Endothelial cell of umbilical vein (primary cell): ENCODE data around the gene GPR137B. TPM values are rescaled to one million over a fixed set of nuclear protein-coding genes. Genes with fewer than 3 reads are reported as not detected.
"Not testable (repeated sequence)": the region's sequence is repeated elsewhere in the genome, so short reads cannot be mapped to it uniquely, and the experiment has no call there.

Experiments
- BruUV-seq: library from RNA; stranded (reverse); fragments of 400-500 nt; replicated peaks from 2 replicates; lab custom pipeline; 2021; lab: Mats Ljungman, UMichigan
- CTCF ChIA-PET: fragments of 300-600, 350-600 bp; sonication (Branson Sonifier 250); formaldehyde crosslinking; loops from one replicate; lab custom pipeline; 2021; ENCODE audit warnings: antibody characterized with exemption, inconsistent platforms; lab: Charles Lee
- POLR2A ChIA-PET: fragments of 300-600, 350-600 bp; sonication (Branson Sonifier 250); formaldehyde crosslinking; loops from one replicate; lab custom pipeline; 2021; ENCODE audit warnings: antibody characterized with exemption, inconsistent platforms; lab: Charles Lee
- DNase-seq: peaks from one replicate; pipeline ENCODE4 v3.0.0-alpha.2; 2011; ENCODE audit warnings: low read depth, low spot score
- FAIRE-seq: peaks from 2 replicates; lab custom pipeline; 2011; peaks lifted over from hg19 to GRCh38; lab: Jason Lieb, UNC
- H2AFZ ChIP-seq: 2 replicates; pipeline ENCODE4 v1.6.0; 2012; ENCODE audit warnings: low read depth, low read length, control low read depth, inconsistent platforms
- H3K27ac ChIP-seq: 2 replicates; pipeline ENCODE4 v1.5.1; 2011; ENCODE audit warnings: low read depth, mild to moderate bottlenecking, control low read depth, low read length, moderate library complexity; ENCODE audit not compliant: insufficient read depth
- H3K27me3 ChIP-seq, 2 experiments: 2 replicates each; pipeline versions ENCODE4 v1.6.0 to v1.6.1; 2011; ENCODE audit warnings: low read length in 2 of 2, mixed read lengths in 1 of 2; ENCODE audit not compliant: control insufficient read depth in 2 of 2, insufficient read depth in 2 of 2
- H3K36me3 ChIP-seq, 2 experiments: 2 replicates in 1 of 2; 3 replicates in 1 of 2; pipeline ENCODE4 v1.5.1; 2011; ENCODE audit warnings: low read length in 2 of 2, mild to moderate bottlenecking in 1 of 2, moderate library complexity in 1 of 2; ENCODE audit not compliant: control insufficient read depth in 2 of 2, insufficient read depth in 2 of 2; ENCODE audit errors: extremely low read depth in 1 of 2
- H3K4me1 ChIP-seq: 3 replicates; pipeline ENCODE4 v1.5.1; 2011; ENCODE audit warnings: mild to moderate bottlenecking, low read length; ENCODE audit not compliant: control insufficient read depth, insufficient read depth; ENCODE audit errors: extremely low read depth
- H3K4me2 ChIP-seq: 2 replicates; pipeline ENCODE4 v1.6.1; 2011; ENCODE audit warnings: low read length, control low read depth, mixed read lengths; ENCODE audit not compliant: insufficient read depth
- H3K4me3 ChIP-seq, 3 experiments: fragments of 200-600 bp in 1 of 3; sonication (generic), shearing (Covaris generic) in 1 of 3; replicated peaks in 1 of 3; 2 replicates each; pipeline ENCODE4 v1.5.1; 2011 to 2016; ENCODE audit warnings: control low read depth in 3 of 3, low read length in 3 of 3, mild to moderate bottlenecking in 2 of 3, inconsistent platforms in 1 of 3, low read depth in 1 of 3, moderate library complexity in 1 of 3; ENCODE audit not compliant: insufficient read depth in 1 of 3
- H3K79me2 ChIP-seq: 2 replicates; pipeline ENCODE4 v1.6.0; 2012; ENCODE audit warnings: low read length, inconsistent platforms; ENCODE audit not compliant: control insufficient read depth, insufficient read depth
- H3K9ac ChIP-seq: replicated peaks from 2 replicates; pipeline ENCODE3; 2011; ENCODE audit warnings: low read length, control low read depth; ENCODE audit not compliant: insufficient read depth; ENCODE audit errors: extremely low read depth
- H3K9me1 ChIP-seq: replicated peaks from 3 replicates; pipeline ENCODE4 v1.6.0; 2011; ENCODE audit warnings: mild to moderate bottlenecking, low read length; ENCODE audit not compliant: control insufficient read depth, insufficient read depth; ENCODE audit errors: extremely low read depth
- H3K9me3 ChIP-seq: replicated peaks from 2 replicates; pipeline ENCODE4 v1.5.1; 2012; ENCODE audit warnings: low read length, inconsistent platforms; ENCODE audit not compliant: control insufficient read depth, insufficient read depth
- H4K20me1 ChIP-seq: replicated peaks from 2 replicates; pipeline ENCODE3; 2011; ENCODE audit warnings: mild to moderate bottlenecking, low read length; ENCODE audit not compliant: control insufficient read depth, insufficient read depth; ENCODE audit errors: extremely low read depth
- EZH2 ChIP-seq: IDR thresholded peaks from 2 replicates; pipeline ENCODE4 v1.6.1; 2012; ENCODE audit warnings: borderline replicate concordance, low read depth, mild to moderate bottlenecking, moderate library complexity, low read length, inconsistent platforms; ENCODE audit not compliant: severe bottlenecking
- FOS ChIP-seq: IDR thresholded peaks from 2 replicates; pipeline ENCODE4 v1.6.1; 2011; ENCODE audit warnings: mild to moderate bottlenecking, low read length, moderate library complexity, borderline replicate concordance; ENCODE audit not compliant: insufficient read depth
- GATA2 ChIP-seq: IDR thresholded peaks from 2 replicates; pipeline ENCODE4 v1.7.0; 2011; ENCODE audit warnings: low read depth, mild to moderate bottlenecking, moderate library complexity, mixed read lengths, low read length; ENCODE audit not compliant: insufficient read length, insufficient read depth
- MYC ChIP-seq: IDR thresholded peaks from one replicate; pipeline ENCODE4 v1.6.1; 2011; ENCODE audit warnings: mild to moderate bottlenecking, low read depth, low read length
- POLR2A ChIP-seq: IDR thresholded peaks from 2 replicates; pipeline ENCODE4 v1.6.1; 2012; ENCODE audit warnings: low read depth, mild to moderate bottlenecking, control low read depth, low read length
- POLR2AphosphoS5 ChIP-seq: IDR thresholded peaks from 2 replicates; pipeline ENCODE4 v1.6.1; 2012; ENCODE audit warnings: low read depth, mild to moderate bottlenecking, control low read depth, low read length, moderate library complexity; ENCODE audit not compliant: insufficient read depth
- dilution Hi-C: fragments of 300-500 bp; cut with MboI; formaldehyde crosslinking; loops from one replicate; pipeline ENCODE4 v1.15.0; 2019; ENCODE audit warnings: low sequenced_read_pairs; ENCODE audit not compliant: extremely low pct_ligation_motif_present
- intact Hi-C: fragments of 100-400 bp; cut with micrococcal nuclease; formaldehyde crosslinking; loops from one replicate; pipeline ENCODE4 v1.10.0; 2022
- polyA plus RNA-seq, 4 experiments: library from polyadenylated mRNA; depleted of rRNA in 3 of 4; stranded (reverse) in 3 of 4; unstranded in 1 of 4; fragments of >200 nt; gene quantifications; 2 replicates each; pipeline versions ENCODE4 v1.2.1 to v1.2.3, GENCODE V29; 2011 to 2012; ENCODE audit warnings: missing spikeins in 1 of 4
- total RNA-seq: library from RNA; stranded (reverse); gene quantifications from 2 replicates; pipeline ENCODE4 v1.2.3, GENCODE V29; 2021
- TF ChIP-seq, protein P1 (sequence below), 2 donors: IDR thresholded peaks; 1 replicate in 1 of 2; 2 replicates in 1 of 2; pipeline ENCODE4 v1.5.1; 2011; ENCODE audit warnings: low read length in 2 of 2, mild to moderate bottlenecking in 2 of 2, moderate library complexity in 2 of 2, control low read depth in 1 of 2, inconsistent platforms in 1 of 2, low read depth in 1 of 2; ENCODE audit not compliant: insufficient read depth in 1 of 2; ENCODE audit errors: extremely low read depth in 1 of 2
- TF ChIP-seq, protein P2 (sequence below): IDR thresholded peaks from 2 replicates; pipeline ENCODE4 v1.6.1; 2011; ENCODE audit not compliant: insufficient read depth, insufficient read length

Gene GPR137B
- total and polyA plus RNA-seq, 2 donors (not counting 3 experiments of a cell fraction or from before 2014, with no cell fraction given): 7.8 to 11.9 TPM

DNA sequence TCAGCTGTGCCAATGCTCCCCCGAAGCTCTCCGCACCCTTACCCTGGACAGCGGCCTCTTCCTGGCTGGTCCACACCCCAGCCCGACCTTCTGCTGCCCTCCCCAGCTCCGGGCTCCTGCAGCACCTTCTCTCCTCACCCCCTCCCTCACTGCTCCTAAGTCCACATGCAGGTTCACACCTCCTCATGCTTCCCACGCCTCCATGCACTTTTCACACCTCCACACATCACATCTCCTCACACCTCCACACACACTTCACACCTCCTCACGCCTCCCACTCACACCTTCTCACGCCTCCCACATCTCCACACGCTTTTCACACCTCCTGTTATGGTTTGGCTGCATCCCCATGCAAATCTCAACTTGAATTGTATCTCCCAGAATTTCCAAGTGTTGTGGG is 18.9 kb downstream of the GPR137B start:
- H3K4me1 ChIP-seq: no peaks in the 10 kb centered on the region
- DNase-seq (no peak), FAIRE-seq (no peak)
- no TSS peak for BruUV-seq
- TF ChIP-seq POLR2AphosphoS5: no peak
- no peak for TF ChIP-seq POLR2A
- TF ChIP-seq, protein P1, sequence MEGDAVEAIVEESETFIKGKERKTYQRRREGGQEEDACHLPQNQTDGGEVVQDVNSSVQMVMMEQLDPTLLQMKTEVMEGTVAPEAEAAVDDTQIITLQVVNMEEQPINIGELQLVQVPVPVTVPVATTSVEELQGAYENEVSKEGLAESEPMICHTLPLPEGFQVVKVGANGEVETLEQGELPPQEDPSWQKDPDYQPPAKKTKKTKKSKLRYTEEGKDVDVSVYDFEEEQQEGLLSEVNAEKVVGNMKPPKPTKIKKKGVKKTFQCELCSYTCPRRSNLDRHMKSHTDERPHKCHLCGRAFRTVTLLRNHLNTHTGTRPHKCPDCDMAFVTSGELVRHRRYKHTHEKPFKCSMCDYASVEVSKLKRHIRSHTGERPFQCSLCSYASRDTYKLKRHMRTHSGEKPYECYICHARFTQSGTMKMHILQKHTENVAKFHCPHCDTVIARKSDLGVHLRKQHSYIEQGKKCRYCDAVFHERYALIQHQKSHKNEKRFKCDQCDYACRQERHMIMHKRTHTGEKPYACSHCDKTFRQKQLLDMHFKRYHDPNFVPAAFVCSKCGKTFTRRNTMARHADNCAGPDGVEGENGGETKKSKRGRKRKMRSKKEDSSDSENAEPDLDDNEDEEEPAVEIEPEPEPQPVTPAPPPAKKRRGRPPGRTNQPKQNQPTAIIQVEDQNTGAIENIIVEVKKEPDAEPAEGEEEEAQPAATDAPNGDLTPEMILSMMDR (IDR thresholded peaks at IDR 0.05; ENCODE audit: extremely low read depth in 1 of 2, insufficient read depth in 1 of 2, low read depth in 1 of 2, low read length in 2 of 2): no peak
- no peak for TF ChIP-seq MYC
- TF ChIP-seq GATA2: no peak
- TF ChIP-seq FOS: no peak
- TF ChIP-seq, protein P2, sequence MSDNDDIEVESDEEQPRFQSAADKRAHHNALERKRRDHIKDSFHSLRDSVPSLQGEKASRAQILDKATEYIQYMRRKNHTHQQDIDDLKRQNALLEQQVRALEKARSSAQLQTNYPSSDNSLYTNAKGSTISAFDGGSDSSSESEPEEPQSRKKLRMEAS: no peak
- TF ChIP-seq EZH2: no peak
- ChIA-PET CTCF (no interaction called here), POLR2A (no interaction called here)
- H3K79me2 ChIP-seq: no peaks in the 10 kb centered on the region
- no peak overlapping the region for H3K4me3 ChIP-seq
- no peaks in the 10 kb centered on the region for H3K9me3 ChIP-seq
- no peak overlapping the region for H3K27ac ChIP-seq
- H4K20me1 ChIP-seq: no peaks in the 10 kb centered on the region
- intact Hi-C loops (no loop called here), dilution Hi-C loops (no loop called here)
- H3K9me1 ChIP-seq: no peaks in the 10 kb centered on the region
- no peak overlapping the region for H3K4me2 ChIP-seq
- H3K9ac ChIP-seq: no peak overlapping the region
- no peaks in the 10 kb centered on the region for H3K27me3 ChIP-seq
- H2AFZ ChIP-seq: no peak overlapping the region
- H3K36me3 ChIP-seq: no peaks in the 10 kb centered on the region

DNA sequence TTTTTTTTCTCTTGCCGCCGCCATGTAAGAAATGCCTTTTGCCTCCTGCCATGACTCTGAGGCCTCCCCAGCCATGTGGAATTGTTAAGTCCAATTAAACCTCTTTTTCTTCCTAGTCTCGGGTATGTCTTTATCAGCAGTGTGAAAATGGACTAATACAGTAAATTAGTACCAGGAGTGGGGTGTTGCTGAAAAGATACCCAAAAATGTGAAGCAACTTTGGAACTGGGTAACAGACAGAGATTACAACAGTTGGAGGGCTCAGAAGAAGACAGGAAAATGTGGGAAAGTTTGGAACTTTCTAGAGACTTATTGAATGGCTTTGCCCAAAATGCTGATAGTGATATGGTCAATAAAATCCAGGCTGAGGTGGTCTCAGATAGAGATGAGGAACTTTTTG is 19.4 kb downstream of the GPR137B start:
- intact Hi-C loops, H2AFZ ChIP-seq, H3K27me3 ChIP-seq, H3K27ac ChIP-seq, H3K4me1 ChIP-seq, DNase-seq, H3K79me2 ChIP-seq, H3K4me2 ChIP-seq, H3K9me3 ChIP-seq, POLR2A ChIA-PET, CTCF ChIA-PET, H3K36me3 ChIP-seq, BruUV-seq, FAIRE-seq, dilution Hi-C loops, H3K9me1 ChIP-seq, H3K4me3 ChIP-seq, H4K20me1 ChIP-seq, H3K9ac ChIP-seq: not testable (repeated sequence)
